Fibroblast of mammary gland (primary cell): ENCODE data around the gene ARL6IP4.

Source experiments
- DNase-seq: peaks from one replicate; pipeline ENCODE4 v3.0.0-alpha.2; 2010; ENCODE audit warnings: low read depth
- H3K4me3 ChIP-seq: 2 replicates; pipeline ENCODE4 v1.5.1; 2011; ENCODE audit warnings: low read depth, mild to moderate bottlenecking, low read length, moderate library complexity; ENCODE audit not compliant: control insufficient read depth
- TF ChIP-seq, protein P1 (sequence below): conservative IDR thresholded peaks from 2 replicates; pipeline ENCODE4 v1.5.1; 2011; ENCODE audit warnings: low read depth, low read length, inconsistent platforms; ENCODE audit not compliant: control insufficient read depth, insufficient read depth

The ARL6IP4 gene

DNA sequence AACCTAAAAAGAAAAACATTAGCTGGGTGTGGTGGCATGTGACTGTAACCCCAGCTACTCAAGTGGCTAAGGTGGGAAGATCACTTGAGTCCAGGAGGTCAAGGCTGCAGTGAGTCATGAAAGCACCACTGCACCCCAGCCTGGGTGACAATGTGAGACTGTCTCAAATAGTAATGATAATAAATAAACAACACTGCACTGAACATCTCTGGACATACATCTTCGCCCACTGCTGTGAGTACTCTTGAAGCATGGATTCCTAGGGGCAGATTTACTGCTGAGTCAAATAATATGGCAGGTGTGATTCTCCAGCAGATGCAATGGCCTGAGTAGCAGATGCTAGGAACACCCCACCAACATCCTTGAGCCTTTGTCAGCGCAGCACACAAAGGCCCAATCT lies 37.8 kb upstream of the ARL6IP4 start:
- TF ChIP-seq, protein P1, sequence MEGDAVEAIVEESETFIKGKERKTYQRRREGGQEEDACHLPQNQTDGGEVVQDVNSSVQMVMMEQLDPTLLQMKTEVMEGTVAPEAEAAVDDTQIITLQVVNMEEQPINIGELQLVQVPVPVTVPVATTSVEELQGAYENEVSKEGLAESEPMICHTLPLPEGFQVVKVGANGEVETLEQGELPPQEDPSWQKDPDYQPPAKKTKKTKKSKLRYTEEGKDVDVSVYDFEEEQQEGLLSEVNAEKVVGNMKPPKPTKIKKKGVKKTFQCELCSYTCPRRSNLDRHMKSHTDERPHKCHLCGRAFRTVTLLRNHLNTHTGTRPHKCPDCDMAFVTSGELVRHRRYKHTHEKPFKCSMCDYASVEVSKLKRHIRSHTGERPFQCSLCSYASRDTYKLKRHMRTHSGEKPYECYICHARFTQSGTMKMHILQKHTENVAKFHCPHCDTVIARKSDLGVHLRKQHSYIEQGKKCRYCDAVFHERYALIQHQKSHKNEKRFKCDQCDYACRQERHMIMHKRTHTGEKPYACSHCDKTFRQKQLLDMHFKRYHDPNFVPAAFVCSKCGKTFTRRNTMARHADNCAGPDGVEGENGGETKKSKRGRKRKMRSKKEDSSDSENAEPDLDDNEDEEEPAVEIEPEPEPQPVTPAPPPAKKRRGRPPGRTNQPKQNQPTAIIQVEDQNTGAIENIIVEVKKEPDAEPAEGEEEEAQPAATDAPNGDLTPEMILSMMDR: no peak
- no peak overlapping the region for H3K4me3 ChIP-seq
- DNase-seq: peak; percentile 50

DNA sequence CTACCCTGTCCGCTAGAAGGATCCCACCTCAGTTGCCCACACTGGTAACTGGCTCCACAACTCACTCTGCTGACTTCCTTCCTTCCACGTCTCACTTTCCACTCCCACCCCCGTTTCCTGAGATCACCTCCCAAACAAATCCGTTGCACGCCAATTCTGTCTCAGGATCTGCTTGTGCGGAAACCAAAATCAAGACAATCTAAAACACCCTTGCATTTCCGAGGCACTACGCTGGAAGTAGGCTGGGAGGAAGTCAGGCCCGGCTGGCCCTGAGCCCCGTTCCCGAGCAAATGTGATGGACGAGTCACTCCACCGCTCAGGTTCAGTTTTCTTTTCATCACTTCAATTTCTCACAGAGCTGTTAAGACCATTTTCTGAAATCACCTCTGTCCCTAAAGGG lies 37.3 kb upstream of the ARL6IP4 start:
- peak; percentile 38 for DNase-seq

DNA sequence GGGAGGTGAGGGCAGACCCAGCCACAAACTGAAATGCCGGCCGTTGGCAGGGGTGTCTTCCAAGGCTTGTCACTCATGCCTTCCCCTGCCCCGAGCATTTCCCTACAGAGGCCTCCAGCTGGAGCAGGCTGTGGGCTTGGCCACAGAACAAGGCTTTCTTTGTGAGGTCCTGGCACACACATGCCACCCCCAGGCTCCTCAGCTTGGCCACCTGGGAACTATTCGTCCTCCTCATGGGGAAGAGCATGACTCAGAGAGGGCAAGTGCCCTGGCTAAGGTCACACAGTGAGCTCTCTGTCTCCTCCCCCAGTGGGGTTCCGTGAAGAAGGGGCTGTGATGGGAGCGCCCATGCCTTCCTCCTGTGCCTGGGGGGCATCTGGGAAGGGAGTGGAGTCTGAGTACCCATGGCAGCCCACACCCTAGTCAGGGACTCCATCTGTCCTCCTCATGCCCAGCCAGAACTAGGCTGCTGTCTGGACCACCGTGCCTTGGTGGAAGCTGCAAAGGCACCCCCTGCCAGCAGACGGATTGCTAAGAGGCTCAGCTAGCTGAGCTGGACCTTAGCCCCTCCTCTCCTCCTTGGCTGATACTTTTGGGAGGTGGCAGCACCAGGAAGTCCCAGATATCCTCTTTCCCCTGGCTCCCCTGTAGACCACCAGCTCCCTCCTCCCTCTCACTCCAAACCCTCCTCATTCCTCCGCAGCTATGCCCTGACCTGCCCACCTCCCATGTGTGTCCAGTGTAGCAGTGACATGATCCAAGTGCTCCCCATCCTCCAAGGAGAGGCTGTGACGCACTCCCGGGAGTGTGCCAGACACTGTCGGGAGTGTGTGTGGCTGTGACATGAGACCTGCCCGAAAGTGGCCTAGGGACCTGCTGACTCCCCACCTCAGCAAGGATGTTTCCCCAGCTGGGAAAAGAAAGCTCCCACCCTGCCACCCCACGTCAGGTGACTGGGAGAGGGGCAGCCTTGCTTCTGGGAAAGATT lies 35.6 kb upstream of the ARL6IP4 start:
- TF ChIP-seq, protein P1: no peak
- H3K4me3 ChIP-seq: no peak overlapping the region
- DNase-seq: peak; percentile 49

More for the DNA sequence above, 37.3 kb upstream of the ARL6IP4 start:
- TF ChIP-seq, protein P1: no peak
- H3K4me3 ChIP-seq: no peak overlapping the region

DNA sequence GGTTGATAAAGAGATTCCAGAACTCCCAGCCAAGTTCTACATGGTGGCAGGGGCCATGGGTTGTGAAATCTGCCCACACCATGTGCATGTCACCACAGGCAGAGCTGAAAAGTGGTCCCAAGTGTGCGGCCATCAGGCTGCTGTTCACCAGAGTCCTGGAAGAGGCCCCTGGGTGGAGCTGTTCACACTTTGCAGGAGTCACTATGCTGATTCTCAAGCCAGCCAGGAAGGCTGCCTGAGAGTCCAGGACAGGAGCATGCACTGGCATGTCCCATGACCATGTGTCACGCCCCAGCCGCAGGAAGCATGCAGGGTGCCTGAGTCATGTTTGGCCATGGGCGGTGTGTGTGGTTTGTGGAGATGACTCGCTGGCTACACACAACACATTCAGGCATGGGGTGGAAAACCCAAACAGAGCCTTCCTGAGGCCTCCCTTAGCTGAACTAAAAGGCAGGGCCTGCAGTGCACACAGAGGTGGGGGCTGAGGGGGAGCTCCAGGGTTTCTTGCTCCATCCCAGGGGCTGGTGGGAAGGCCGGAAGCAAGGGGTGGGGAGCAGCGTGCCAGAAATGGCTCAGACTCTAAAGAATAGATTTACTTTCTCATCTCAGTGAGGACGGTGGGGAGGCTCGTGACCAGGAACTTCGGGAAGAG lies 33.7 kb upstream of the ARL6IP4 start:
- peak; percentile 100 for DNase-seq
- TF ChIP-seq, protein P1: peak; percentile 48
- H3K4me3 ChIP-seq: no peak overlapping the region

DNA sequence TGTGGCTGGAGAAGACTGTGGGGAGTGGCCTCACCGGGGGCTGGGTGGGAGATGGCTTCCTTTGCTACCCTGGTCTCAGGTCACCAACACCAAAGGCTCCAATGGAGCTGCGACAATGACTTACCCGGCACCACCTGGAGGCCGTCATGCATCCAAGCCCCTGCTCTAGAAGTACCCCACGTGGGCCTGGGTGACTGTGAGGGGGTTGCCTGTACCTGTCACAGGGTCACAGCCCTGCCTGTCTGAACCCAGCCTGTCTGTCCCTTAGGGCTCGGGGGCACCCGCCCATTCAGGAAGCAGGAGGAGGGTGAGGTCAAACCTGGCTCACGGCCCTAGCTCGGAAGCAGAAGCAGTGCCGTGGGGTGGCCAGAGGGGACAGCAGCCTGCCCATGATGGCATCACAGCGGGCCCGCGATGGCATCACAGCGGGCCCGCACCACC lies 33.1 kb upstream of the ARL6IP4 start:
- H3K4me3 ChIP-seq: no peak overlapping the region
- DNase-seq: no peak
- TF ChIP-seq, protein P1: no peak

DNA sequence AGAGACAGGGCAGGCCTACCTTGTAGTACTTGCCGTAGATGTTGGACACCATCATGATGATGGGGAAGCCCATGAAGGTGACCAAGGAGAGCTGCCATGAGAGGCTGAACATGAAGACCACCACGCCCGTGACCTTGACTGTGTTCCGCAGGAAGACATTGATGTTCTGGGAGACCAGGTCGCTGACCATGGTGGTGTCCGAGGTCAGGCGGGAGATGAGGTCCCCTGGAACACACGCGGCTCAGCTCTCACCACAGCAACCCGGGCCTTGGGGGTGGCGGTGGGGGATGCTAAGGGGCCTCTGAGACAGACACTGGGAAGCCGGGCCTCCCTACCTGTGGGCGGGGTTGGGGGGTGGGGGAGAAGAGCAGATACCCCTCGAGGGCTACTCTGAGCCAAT lies 31.9 kb upstream of the ARL6IP4 start:
- TF ChIP-seq, protein P1: no peak

More for the DNA sequence above, 31.9 kb upstream of the ARL6IP4 start:
- DNase-seq: no peak
- H3K4me3 ChIP-seq: no peak overlapping the region
